HG03457 (cell line): ENCODE measurements around the gene TCOF1.
A peak's percentile ranks its signal among the peaks of the same experiment; 100 is the strongest.
"Not testable (repeated sequence)": the region's sequence is repeated elsewhere in the genome, so short reads cannot be mapped to it uniquely, and the experiment has no call there.

Source experiments
- ATAC-seq: cut with Tn5 transposase; IDR thresholded peaks from one replicate; pipeline ENCODE4 v1.9.1; 2021; ENCODE audit warnings: moderate number of reproducible peaks; ENCODE audit not compliant: unreplicated experiment

TCOF1 gene

GRCh38 chr5:150404535-150404934 is 47.0 kb downstream of the TCOF1 start:
- ATAC-seq = no peak

GRCh38 chr5:150404941-150405816 is 47.7 kb downstream of the TCOF1 start:
- no peak for ATAC-seq

- no peak for ATAC-seq
These were observed 48.7 kb downstream of the TCOF1 start for GRCh38 chr5:150406103-150406722.

- no peak for ATAC-seq
These were observed 49.2 kb downstream of the TCOF1 start for GRCh38 chr5:150406723-150407095.

- no peak for ATAC-seq
These were observed 49.7 kb downstream of the TCOF1 start for GRCh38 chr5:150407096-150407720.

- ATAC-seq = no peak
These were observed 50.9 kb downstream of the TCOF1 start for GRCh38 chr5:150408231-150408943.

- ATAC-seq = no peak
These were observed 52.4 kb downstream of the TCOF1 start for GRCh38 chr5:150409638-150410523.

- no peak for ATAC-seq
These were observed 53.2 kb downstream of the TCOF1 start for GRCh38 chr5:150410524-150411244.

GRCh38 chr5:150411245-150411979 is 53.9 kb downstream of the TCOF1 start:
- ATAC-seq = no peak

- ATAC-seq = peak; percentile 53
These were observed 55.0 kb downstream of the TCOF1 start, which contains the start of gene CD74 for GRCh38 chr5:150412319-150413175. Gene CD74 (minus strand): TSS chr5:150412910. CDS start chr5:150412749, 161 bp downstream.

- ATAC-seq = no peak
These were observed 55.8 kb downstream of the TCOF1 start for GRCh38 chr5:150413176-150413901.

- ATAC-seq = not testable (repeated sequence)
These were observed 56.6 kb downstream of the TCOF1 start for GRCh38 chr5:150413902-150414790.

- ATAC-seq = no peak
These were observed 62.3 kb downstream of the TCOF1 start for GRCh38 chr5:150419630-150420270.

GRCh38 chr5:150422075-150422474 is 64.6 kb downstream of the TCOF1 start:
- ATAC-seq = no peak

GRCh38 chr5:150422758-150423157 is 65.3 kb downstream of the TCOF1 start:
- ATAC-seq = no peak

- ATAC-seq = not testable (repeated sequence)
These were observed 68.7 kb downstream of the TCOF1 start for GRCh38 chr5:150426165-150426564.
